ENCODE data around the gene HS6ST1.
"Not testable (repeated sequence)": the region's sequence is repeated elsewhere in the genome, so short reads cannot be mapped to it uniquely, and the experiment has no call there.

The HS6ST1 gene

GRCh38 chr2:128259585-128259984 is 59.1 kb downstream of the HS6ST1 start:
- DNase-seq (ENCODE audit: low read depth) = no peak
- H3K4me3 ChIP-seq (ENCODE audit: control insufficient read depth, low read depth, low read length) = no peak overlapping the region
- TF ChIP-seq CTCF (IDR thresholded peaks at IDR 0.05; ENCODE audit: control insufficient read depth, insufficient read depth, low read depth, low read length, missing control alignments) = no peak

GRCh38 chr2:128258218-128258617 is 60.5 kb downstream of the HS6ST1 start:
- H3K4me3 ChIP-seq (ENCODE audit: control insufficient read depth, low read depth, low read length) = no peak overlapping the region
- DNase-seq (ENCODE audit: low read depth) = no peak
- no peak for TF ChIP-seq CTCF (IDR thresholded peaks at IDR 0.05; ENCODE audit: control insufficient read depth, insufficient read depth, low read depth, low read length, missing control alignments)

GRCh38 chr2:128252501-128252900 is 66.2 kb downstream of the HS6ST1 start:
- TF ChIP-seq CTCF (IDR thresholded peaks at IDR 0.05; ENCODE audit: control insufficient read depth, insufficient read depth, low read depth, low read length, missing control alignments) = no peak
- no peak overlapping the region for H3K4me3 ChIP-seq (ENCODE audit: control insufficient read depth, low read depth, low read length)

GRCh38 chr2:128252086-128252485 is 66.6 kb downstream of the HS6ST1 start:
- DNase-seq (ENCODE audit: low read depth); H3K4me3 ChIP-seq (ENCODE audit: control insufficient read depth, low read depth, low read length): not testable (repeated sequence)

More at GRCh38 chr2:128252501-128252900, 66.2 kb downstream of the HS6ST1 start:
- no peak for DNase-seq (ENCODE audit: low read depth)

GRCh38 chr2:128250229-128251025 is 68.2 kb downstream of the HS6ST1 start:
- TF ChIP-seq CTCF (IDR thresholded peaks at IDR 0.05; ENCODE audit: control insufficient read depth, insufficient read depth, low read depth, low read length, missing control alignments) = no peak
- DNase-seq (ENCODE audit: low read depth) = no peak
- H3K4me3 ChIP-seq (ENCODE audit: control insufficient read depth, low read depth, low read length) = no peak overlapping the region

- no peak overlapping the region for H3K4me3 ChIP-seq (ENCODE audit: control insufficient read depth, low read depth, low read length)
- no peak for DNase-seq (ENCODE audit: low read depth)
- TF ChIP-seq CTCF (IDR thresholded peaks at IDR 0.05; ENCODE audit: control insufficient read depth, insufficient read depth, low read depth, low read length, missing control alignments) = no peak
Observed at GRCh38 chr2:128249555-128249954, 69.1 kb downstream of the HS6ST1 start.

- no peak for DNase-seq (ENCODE audit: low read depth)
- H3K4me3 ChIP-seq (ENCODE audit: control insufficient read depth, low read depth, low read length) = no peak overlapping the region
- no peak for TF ChIP-seq CTCF (IDR thresholded peaks at IDR 0.05; ENCODE audit: control insufficient read depth, insufficient read depth, low read depth, low read length, missing control alignments)
Observed at GRCh38 chr2:128245813-128246212, 72.9 kb downstream of the HS6ST1 start.

Data from AG09309 (cell line).